K562 (cell line): ENCODE data around the gene MPI. TPM values are rescaled to one million over a fixed set of nuclear protein-coding genes. Genes with fewer than 3 reads are reported as not detected.

Experiments
- ARID3A ChIP-seq: IDR thresholded peaks from 2 replicates; pipeline ENCODE4 v1.6.1; 2012; ENCODE audit warnings: low read depth, low read length, improper control_type of control experiment, borderline replicate concordance
- CC2D1A ChIP-seq: fragments of 450-650 bp; IDR thresholded peaks from 2 replicates; pipeline ENCODE4 v1.6.1; 2017; ENCODE audit warnings: mild to moderate bottlenecking
- CREB3L1 ChIP-seq: fragments of 450-650 bp; IDR thresholded peaks from 2 replicates; pipeline ENCODE4 v1.6.1; 2014; ENCODE audit warnings: low read depth, mild to moderate bottlenecking, moderate library complexity, borderline replicate concordance
- DACH1 ChIP-seq: fragments of 450-650 bp; IDR thresholded peaks from 2 replicates; pipeline ENCODE4 v1.6.1; 2018; ENCODE audit not compliant: partially characterized antibody
- DIDO1 ChIP-seq: fragments of 450-650 bp; IDR thresholded peaks from 2 replicates; pipeline ENCODE4 v1.6.1; 2016; ENCODE audit warnings: low read depth, missing biosample characterization, missing genetic modification characterization
- EWSR1 ChIP-seq: fragments of 450-650 bp; IDR thresholded peaks from 2 replicates; pipeline ENCODE4 v1.6.1; 2018; ENCODE audit warnings: borderline replicate concordance, mild to moderate bottlenecking, low read depth, moderate library complexity; ENCODE audit not compliant: partially characterized antibody
- GTF2E2 ChIP-seq: fragments of 200-800 bp; sonication (Bioruptor generic); IDR thresholded peaks from 2 replicates; pipeline ENCODE4 v1.6.1; 2016; ENCODE audit warnings: missing genetic modification characterization, missing compliant biosample characterization
- GTF3C2 ChIP-seq: IDR thresholded peaks from 3 replicates; pipeline ENCODE4 v1.6.1; 2011; ENCODE audit warnings: borderline replicate concordance, mild to moderate bottlenecking, moderate library complexity; ENCODE audit not compliant: insufficient read length; ENCODE audit errors: extremely low read depth
- HDAC3 ChIP-seq: fragments of 450-650 bp; IDR thresholded peaks from 2 replicates; pipeline ENCODE4 v1.6.1; 2018; ENCODE audit warnings: borderline replicate concordance, mild to moderate bottlenecking, moderate library complexity; ENCODE audit not compliant: partially characterized antibody
- KHSRP ChIP-seq: fragments of 450-650 bp; IDR thresholded peaks from 2 replicates; pipeline ENCODE4 v1.6.1; 2017
- PHF21A ChIP-seq: fragments of 450-650 bp; IDR thresholded peaks from 2 replicates; pipeline ENCODE4 v1.6.1; 2017; ENCODE audit warnings: low read depth, borderline replicate concordance
- POLR2A ChIP-seq: fragments of 450-650 bp; conservative IDR thresholded peaks from 2 replicates; pipeline ENCODE4 v1.6.1; 2016
- RUNX1 ChIP-seq: sonication (generic); IDR thresholded peaks from 2 replicates; pipeline ENCODE4 v1.6.1; 2016; ENCODE audit warnings: antibody characterized with exemption, low read depth
- TFAM ChIP-seq: fragments of 250-450 bp; sonication (Bioruptor Pico); conservative IDR thresholded peaks from 2 replicates; pipeline ENCODE4 v1.5.0; 2021; ENCODE audit warnings: mild to moderate bottlenecking, moderate library complexity
- USF2 ChIP-seq: sonication (generic); formaldehyde crosslinking; IDR thresholded peaks from 2 replicates; pipeline ENCODE4 v1.5.0; 2020; ENCODE audit warnings: missing genetic modification reagents
- ZNF282 ChIP-seq: sonication (generic); formaldehyde crosslinking; IDR thresholded peaks from 2 replicates; pipeline ENCODE4 v1.8.1; 2023; ENCODE audit warnings: missing genetic modification reagents
- polyA plus RNA-seq, 8 experiments: library from polyadenylated mRNA; depleted of rRNA in 4 of 8; stranded (reverse) in 5 of 8; unstranded in 3 of 8; fragments of >200 nt; fragmentation: Nextera tagmentation in 2 of 8; fragmentation: Illumina TruSeq in 1 of 8; extraction: Ambion mirVana in 2 of 8; extraction: Trizol in 1 of 8; gene quantifications; 2 replicates each; pipeline versions ENCODE4 v1.2.1 to v1.2.3, GENCODE V29; 2011 to 2014; ENCODE audit warnings: inconsistent platforms in 1 of 8, missing spikeins in 1 of 8
- total RNA-seq, 7 experiments: library from RNA; depleted of rRNA in 6 of 7; stranded (reverse); fragments of >200 nt in 6 of 7; fragmentation: Illumina TruSeq in 2 of 7; extraction: Trizol in 2 of 7; gene quantifications; 2 replicates each; pipeline versions ENCODE4 v1.2.1 to v1.2.3, GENCODE V29; 2011 to 2021; ENCODE audit warnings: low replicate concordance in 1 of 7
- TF ChIP-seq, protein P1 (sequence below): fragments of 450-650 bp; IDR thresholded peaks from 2 replicates; pipeline ENCODE4 v1.6.1; 2016; ENCODE audit warnings: antibody characterized with exemption
- TF ChIP-seq, protein P2 (sequence below): fragments of 450-650 bp; formaldehyde crosslinking; IDR thresholded peaks from 2 replicates; pipeline ENCODE4 v1.4.0; 2020; ENCODE audit warnings: mild to moderate bottlenecking, moderate library complexity

MPI gene
- total and polyA plus RNA-seq, 9 of the 15 experiments (the other 6 are each of a cell fraction or from before 2014, with no cell fraction given), result 30.7 to 105 (median 40.5) TPM

DNA sequence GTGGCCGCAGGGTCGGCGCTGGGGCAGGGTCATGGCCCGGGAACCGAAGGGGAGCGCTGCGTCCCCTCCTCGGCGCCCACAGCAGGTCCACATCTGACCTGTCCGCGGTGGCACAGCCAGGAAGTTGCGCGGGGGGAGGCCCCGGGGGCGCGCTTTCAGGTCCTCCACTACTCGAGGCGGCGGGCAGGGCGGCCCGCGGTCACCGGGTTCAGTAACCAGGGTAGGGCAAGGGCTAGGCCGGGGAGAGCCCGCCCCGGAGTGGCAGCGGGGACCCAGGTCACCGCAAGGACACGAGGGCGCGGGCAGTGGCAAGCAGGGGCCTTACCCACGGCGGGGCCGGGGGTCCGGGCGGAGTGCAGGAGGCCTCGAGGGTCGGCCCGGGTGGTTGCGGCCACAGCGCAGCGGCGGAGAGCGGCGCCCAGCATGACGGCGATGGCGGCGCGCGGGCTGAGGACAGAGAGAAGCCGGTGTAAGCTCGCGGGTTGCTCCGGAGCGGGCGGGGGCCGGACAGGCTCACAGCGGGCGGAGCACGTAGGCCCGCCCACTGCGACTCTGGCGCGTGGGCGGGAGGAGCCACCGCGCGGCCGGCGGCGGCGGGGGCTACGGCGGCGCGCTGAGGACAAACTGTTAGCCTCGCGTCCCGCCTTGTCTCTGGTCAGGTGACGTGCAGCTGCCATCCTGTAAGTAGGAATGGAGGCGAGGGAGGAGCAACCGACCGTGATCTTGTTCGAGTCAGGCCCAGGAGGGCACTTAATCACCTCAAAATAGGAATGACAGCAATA, 47.9 kb downstream of the MPI start, which contains the start of gene COX5A (continued):
- TF ChIP-seq DIDO1 (tag) (no peak), DACH1 (no peak), PHF21A (no peak), HDAC3 (no peak), POLR2A (peak; percentile 95), ZNF282 (CRISPR knock-in tag) (0 out of 2 replicates have a peak, but pooled peaks have one; percentile 64), CC2D1A (no peak), CREB3L1 (peak; percentile 69; the same call in 1 of the 2 replicates), TFAM (CRISPR knock-in tag) (no peak), ARID3A (0 out of 2 replicates have a peak, but pooled peaks have one; percentile 32), USF2 (CRISPR knock-in tag) (peak; percentile 92), RUNX1 (no peak), KHSRP (no peak), GTF2E2 (peak; percentile 51; the same call in 1 of the 2 replicates), GTF3C2 (no peak), EWSR1 (no peak)
- TF ChIP-seq, protein P1, sequence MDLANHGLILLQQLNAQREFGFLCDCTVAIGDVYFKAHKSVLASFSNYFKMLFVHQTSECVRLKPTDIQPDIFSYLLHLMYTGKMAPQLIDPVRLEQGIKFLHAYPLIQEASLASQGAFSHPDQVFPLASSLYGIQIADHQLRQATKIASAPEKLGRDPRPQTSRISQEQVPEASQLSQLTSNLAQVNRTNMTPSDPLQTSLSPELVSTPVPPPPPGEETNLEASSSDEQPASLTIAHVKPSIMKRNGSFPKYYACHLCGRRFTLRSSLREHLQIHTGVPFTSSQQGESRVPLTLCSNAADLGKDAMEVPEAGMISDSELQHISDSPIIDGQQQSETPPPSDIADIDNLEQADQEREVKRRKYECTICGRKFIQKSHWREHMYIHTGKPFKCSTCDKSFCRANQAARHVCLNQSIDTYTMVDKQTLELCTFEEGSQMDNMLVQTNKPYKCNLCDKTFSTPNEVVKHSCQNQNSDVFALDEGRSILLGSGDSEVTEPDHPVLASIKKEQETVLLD, result no peak
- TF ChIP-seq, protein P2, sequence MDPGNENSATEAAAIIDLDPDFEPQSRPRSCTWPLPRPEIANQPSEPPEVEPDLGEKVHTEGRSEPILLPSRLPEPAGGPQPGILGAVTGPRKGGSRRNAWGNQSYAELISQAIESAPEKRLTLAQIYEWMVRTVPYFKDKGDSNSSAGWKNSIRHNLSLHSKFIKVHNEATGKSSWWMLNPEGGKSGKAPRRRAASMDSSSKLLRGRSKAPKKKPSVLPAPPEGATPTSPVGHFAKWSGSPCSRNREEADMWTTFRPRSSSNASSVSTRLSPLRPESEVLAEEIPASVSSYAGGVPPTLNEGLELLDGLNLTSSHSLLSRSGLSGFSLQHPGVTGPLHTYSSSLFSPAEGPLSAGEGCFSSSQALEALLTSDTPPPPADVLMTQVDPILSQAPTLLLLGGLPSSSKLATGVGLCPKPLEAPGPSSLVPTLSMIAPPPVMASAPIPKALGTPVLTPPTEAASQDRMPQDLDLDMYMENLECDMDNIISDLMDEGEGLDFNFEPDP (CRISPR knock-in tag), result no peak
